T-cell (primary cell): ENCODE results near the gene PAFAH1B2. TPM values are rescaled to one million over a fixed set of nuclear protein-coding genes. Genes with fewer than 3 reads are reported as not detected.

Source experiments
- ATAC-seq, 4 experiments: fragments of 200-7000 bp in 3 of 4; fragments of 150-1000 bp in 1 of 4; cut with Tn5 transposase; replicated peaks in 1 of 4; 1 replicate in 3 of 4; 2 replicates in 1 of 4; pipeline ENCODE4 v1.10.0; 2021; ENCODE audit warnings: moderate library complexity in 3 of 4, mild to moderate bottlenecking in 2 of 4, moderate number of reproducible peaks in 1 of 4
- CTCF ChIA-PET, 2 donors: fragments of 300-600 bp; sonication (Branson Sonifier 250); formaldehyde crosslinking; loops; one replicate each; lab custom pipeline; 2022; ENCODE audit warnings: antibody characterized with exemption in 2 of 2; lab: Charles Lee
- POLR2A ChIA-PET, 2 donors: fragments of 300-600 bp; sonication (Branson Sonifier 250); formaldehyde crosslinking; loops; one replicate each; lab custom pipeline; 2022; ENCODE audit warnings: antibody characterized with exemption in 2 of 2; lab: Charles Lee
- DNase-seq, 35 experiments: peaks; one replicate each; pipeline versions ENCODE4 v3.0.0 to v3.0.0-alpha.2; 2013 to 2023
- H3K27ac ChIP-seq: one replicate; pipeline ENCODE4 v1.5.1; 2013; ENCODE audit warnings: low read length
- H3K27me3 ChIP-seq, 2 experiments: replicated peaks in 1 of 2; 1 replicate in 1 of 2; 2 replicates in 1 of 2; pipeline versions ENCODE4 v1.6.1 to v1.7.0; 2013; ENCODE audit warnings: low read length in 1 of 2, mixed read lengths in 1 of 2; ENCODE audit not compliant: control insufficient read depth in 2 of 2, insufficient read depth in 2 of 2; ENCODE audit errors: extremely low read depth in 1 of 2
- H3K36me3 ChIP-seq, 2 donors: 1 replicate in 1 of 2; 2 replicates in 1 of 2; pipeline versions ENCODE4 v1.6.1 to v1.7.0; 2013; ENCODE audit warnings: low read length in 1 of 2; ENCODE audit not compliant: control insufficient read depth in 2 of 2, insufficient read depth in 1 of 2; ENCODE audit errors: extremely low read depth in 1 of 2
- H3K4me1 ChIP-seq, 2 experiments: 1 replicate in 1 of 2; 2 replicates in 1 of 2; pipeline versions ENCODE4 v1.6.1 to v1.7.0; 2013; ENCODE audit warnings: low read length in 2 of 2, mixed read lengths in 1 of 2; ENCODE audit not compliant: insufficient read depth in 2 of 2, control insufficient read depth in 1 of 2; ENCODE audit errors: extremely low read depth in 1 of 2
- H3K4me3 ChIP-seq, 2 donors: 1 replicate in 1 of 2; 2 replicates in 1 of 2; pipeline versions ENCODE4 v1.5.1 to v1.7.0; 2013; ENCODE audit warnings: mild to moderate bottlenecking in 2 of 2, low read length in 1 of 2, moderate library complexity in 1 of 2; ENCODE audit not compliant: control insufficient read depth in 1 of 2; ENCODE audit errors: extremely low read depth in 1 of 2
- H3K9me3 ChIP-seq: 2 replicates; pipeline ENCODE4 v1.7.0; 2013
- H3K27ac Mint-ChIP-seq, 2 donors: one replicate each; pipeline ENCODE4 v1.8.0; 2020 to 2021; ENCODE audit warnings: mild to moderate bottlenecking in 2 of 2, mixed read lengths in 2 of 2
- H3K27me3 Mint-ChIP-seq, 2 donors: one replicate each; pipeline ENCODE4 v1.8.0; 2021 to 2022; ENCODE audit warnings: mixed read lengths in 2 of 2
- H3K36me3 Mint-ChIP-seq: one replicate; pipeline ENCODE4 v1.8.0; 2021; ENCODE audit warnings: mixed read lengths
- H3K4me1 Mint-ChIP-seq, 3 donors: one replicate each; pipeline ENCODE4 v1.8.0; 2020 to 2022; ENCODE audit warnings: mixed read lengths in 3 of 3, mild to moderate bottlenecking in 1 of 3
- H3K4me3 Mint-ChIP-seq, 3 donors: one replicate each; pipeline ENCODE4 v1.8.0; 2020 to 2022; ENCODE audit warnings: mild to moderate bottlenecking in 3 of 3, mixed read lengths in 3 of 3, moderate library complexity in 3 of 3
- H3K9me3 Mint-ChIP-seq, 3 donors: one replicate each; pipeline ENCODE4 v1.8.0; 2020 to 2022; ENCODE audit warnings: mixed read lengths in 3 of 3
- WGBS: methylation state at CpG from one replicate; pipeline ENCODE4 v1.1.5; 2013; ENCODE audit warnings: missing lambda C conversion rate; ENCODE audit not compliant: insufficient coverage; 5-methylcytosine and 5-hydroxymethylcytosine counted together
- total RNA-seq, 35 experiments: library from RNA in 6 of 35; stranded (reverse) in 6 of 35; fragments of 120-200 nt in 1 of 35; gene quantifications; one replicate each; pipeline versions ENCODE4 v1.2.1 to v1.2.4 and lab custom pipeline; 2013 to 2026

Gene PAFAH1B2
- total RNA-seq, 5 donors from 2014 or later (not counting 1 experiment from before 2014, with no cell fraction given), result 44.1 to 55.9 (median 55.6) TPM

DNA sequence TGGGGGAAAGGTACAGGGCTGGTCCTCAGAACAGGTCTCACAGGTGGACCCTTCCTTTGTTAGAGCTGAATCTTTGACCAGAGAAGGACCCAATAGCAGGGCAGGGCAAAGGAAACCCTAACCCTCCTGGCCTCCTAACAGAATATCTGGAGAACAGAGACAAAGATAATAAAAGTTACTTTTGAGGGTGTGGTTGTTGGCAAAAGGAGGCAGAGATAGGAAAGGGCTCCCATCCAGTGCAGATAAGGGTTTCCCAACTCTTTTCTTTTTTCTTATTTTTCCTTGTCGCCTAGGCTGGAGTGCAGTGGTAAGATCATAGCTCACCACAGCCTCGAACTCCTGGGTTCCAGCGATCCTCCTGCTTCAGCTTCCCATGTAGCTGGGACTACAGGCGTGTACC is 75.9 kb downstream of the PAFAH1B2 start:
- H3K36me3 Mint-ChIP-seq, result peaks cover 58% of the 10 kb centered on the region
- H3K27ac Mint-ChIP-seq, result peak overlapping the region in 1 of 2 donors; percentile 16
- H3K4me3 Mint-ChIP-seq, result no peak overlapping the region
- Histone ChIP-seq H3K27ac (no peak overlapping the region), H3K36me3 (peaks cover 40 to 92% of the 10 kb centered on the region in 2 donors), H3K9me3 (no peaks in the 10 kb centered on the region), H3K4me3 (no peak overlapping the region), H3K27me3 (no peaks in the 10 kb centered on the region), H3K4me1 (peaks cover 0 to 3% of the 10 kb centered on the region in 2 experiments)
- no peaks in the 10 kb centered on the region for H3K27me3 Mint-ChIP-seq
- WGBS, result 89% methylated on average over 3 of the region's 4 CpGs
- ATAC-seq (no peak), DNase-seq (no peak)
- ChIA-PET POLR2A (interaction anchor here in 1 of 2 donors (1.0 to 1.3 kb wide), 2 partner anchors 11 to 41 kb away, joined by 3 read pairs; no protein-coding TSS in a partner anchor), CTCF (interaction anchor here (0.6 to 1.0 kb wide), 2 partner anchors 9 to 202 kb away, joined by 3 to 7 read pairs; no protein-coding TSS in a partner anchor)
- no peaks in the 10 kb centered on the region for H3K9me3 Mint-ChIP-seq
- peaks cover 2 to 11% (median 3%) of the 10 kb centered on the region in 3 donors for H3K4me1 Mint-ChIP-seq

DNA sequence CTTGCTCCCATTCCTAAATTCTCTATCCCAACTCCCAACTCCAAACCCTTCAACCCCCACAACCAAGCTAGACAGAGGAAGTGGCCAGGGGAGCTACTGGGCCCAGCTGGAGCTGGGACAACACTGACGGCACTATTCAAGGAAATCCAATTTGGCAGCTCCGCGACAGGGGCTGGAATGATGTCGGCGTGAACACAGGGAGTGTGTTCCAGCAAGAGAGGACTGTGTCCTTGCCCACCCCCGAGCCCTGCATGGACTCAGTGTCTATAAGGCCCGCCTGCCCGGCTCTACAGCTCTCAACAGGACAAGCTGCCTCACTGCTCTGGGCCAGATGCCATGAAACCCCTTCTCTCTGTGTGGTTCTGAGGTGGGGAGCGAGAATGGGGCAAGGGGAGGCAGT is 76.5 kb downstream of the PAFAH1B2 start:
- H3K4me3 ChIP-seq, result no peak overlapping the region
- 97% methylated on average over 9 of the region's 9 CpGs for WGBS
- no peak overlapping the region for H3K27ac ChIP-seq
- DNase-seq (no peak), ATAC-seq (no peak)
- H3K27me3 Mint-ChIP-seq, result no peaks in the 10 kb centered on the region
- no peaks in the 10 kb centered on the region for H3K27me3 ChIP-seq
- H3K4me3 Mint-ChIP-seq, result no peak overlapping the region
- H3K9me3 Mint-ChIP-seq, result no peaks in the 10 kb centered on the region
- H3K9me3 ChIP-seq, result no peaks in the 10 kb centered on the region
- H3K4me1 ChIP-seq, result peaks cover 0 to 3% of the 10 kb centered on the region in 2 experiments
- H3K4me1 Mint-ChIP-seq, result peaks cover 3 to 11% (median 4%) of the 10 kb centered on the region in 3 donors
- ChIA-PET CTCF (no interaction called here), POLR2A (interaction anchor here in 1 of 2 donors (1.0 to 1.3 kb wide), 2 partner anchors 11 to 41 kb away, joined by 3 read pairs; no protein-coding TSS in a partner anchor)
- H3K27ac Mint-ChIP-seq, result no peak overlapping the region
- peaks cover 62% of the 10 kb centered on the region for H3K36me3 Mint-ChIP-seq
- H3K36me3 ChIP-seq, result peaks cover 40 to 97% of the 10 kb centered on the region in 2 donors

DNA sequence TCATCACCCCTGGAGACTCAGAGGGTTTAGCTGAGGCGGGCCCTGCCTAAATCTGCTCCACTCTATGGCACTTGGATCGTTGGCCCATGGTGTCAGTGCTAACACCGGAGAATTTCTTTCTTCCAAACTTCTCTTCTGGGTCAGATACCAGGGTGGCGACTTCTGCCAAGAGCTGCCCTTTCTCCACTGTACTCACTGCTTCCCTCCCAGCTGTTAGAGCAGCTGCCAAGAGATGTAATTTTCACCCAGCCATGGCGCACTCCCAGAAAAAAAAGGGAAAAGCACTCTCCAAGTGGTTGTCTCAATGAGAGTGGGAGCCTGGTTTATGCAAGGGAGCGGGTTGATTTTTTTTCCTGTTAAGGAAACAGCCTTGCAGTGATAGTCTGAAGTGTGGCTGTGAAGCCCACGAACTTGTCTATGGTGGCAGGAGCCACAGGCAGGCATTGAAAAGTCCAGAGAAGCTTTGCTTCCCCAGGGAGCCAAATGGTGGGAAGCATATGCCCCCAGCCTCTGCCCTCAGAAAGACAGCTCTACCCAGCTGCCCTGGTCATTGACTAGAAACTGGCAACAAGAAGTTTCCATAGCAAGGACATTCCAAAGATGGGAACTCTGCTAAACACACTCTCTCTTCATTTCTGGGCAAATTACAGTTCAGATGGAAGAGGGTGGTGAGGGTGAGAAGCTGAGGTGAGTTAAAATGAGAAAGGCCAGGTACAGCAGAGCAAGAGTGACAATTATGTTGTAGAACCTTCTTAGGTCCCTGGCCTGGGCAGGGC is 77.1 kb downstream of the PAFAH1B2 start:
- Mint-ChIP-seq H3K9me3 (no peaks in the 10 kb centered on the region), H3K27me3 (no peaks in the 10 kb centered on the region), H3K27ac (no peak overlapping the region), H3K36me3 (peaks cover 62% of the 10 kb centered on the region), H3K4me3 (no peak overlapping the region), H3K4me1 (peaks cover 3 to 12% (median 4%) of the 10 kb centered on the region in 3 donors)
- no peak for ATAC-seq
- POLR2A ChIA-PET, result interaction anchor here in 1 of 2 donors (1.3 kb wide), 1 partner anchor 10 kb away, joined by 3 read pairs; no protein-coding TSS in a partner anchor
- Histone ChIP-seq H3K4me3 (no peak overlapping the region), H3K27me3 (no peaks in the 10 kb centered on the region), H3K9me3 (no peaks in the 10 kb centered on the region), H3K4me1 (peaks cover 0 to 4% of the 10 kb centered on the region in 2 experiments), H3K36me3 (peaks cover 40 to 96% of the 10 kb centered on the region in 2 donors), H3K27ac (no peak overlapping the region)
- CTCF ChIA-PET, result no interaction called here
- 96% methylated on average over 5 of the region's 7 CpGs for WGBS
- no peak for DNase-seq

DNA sequence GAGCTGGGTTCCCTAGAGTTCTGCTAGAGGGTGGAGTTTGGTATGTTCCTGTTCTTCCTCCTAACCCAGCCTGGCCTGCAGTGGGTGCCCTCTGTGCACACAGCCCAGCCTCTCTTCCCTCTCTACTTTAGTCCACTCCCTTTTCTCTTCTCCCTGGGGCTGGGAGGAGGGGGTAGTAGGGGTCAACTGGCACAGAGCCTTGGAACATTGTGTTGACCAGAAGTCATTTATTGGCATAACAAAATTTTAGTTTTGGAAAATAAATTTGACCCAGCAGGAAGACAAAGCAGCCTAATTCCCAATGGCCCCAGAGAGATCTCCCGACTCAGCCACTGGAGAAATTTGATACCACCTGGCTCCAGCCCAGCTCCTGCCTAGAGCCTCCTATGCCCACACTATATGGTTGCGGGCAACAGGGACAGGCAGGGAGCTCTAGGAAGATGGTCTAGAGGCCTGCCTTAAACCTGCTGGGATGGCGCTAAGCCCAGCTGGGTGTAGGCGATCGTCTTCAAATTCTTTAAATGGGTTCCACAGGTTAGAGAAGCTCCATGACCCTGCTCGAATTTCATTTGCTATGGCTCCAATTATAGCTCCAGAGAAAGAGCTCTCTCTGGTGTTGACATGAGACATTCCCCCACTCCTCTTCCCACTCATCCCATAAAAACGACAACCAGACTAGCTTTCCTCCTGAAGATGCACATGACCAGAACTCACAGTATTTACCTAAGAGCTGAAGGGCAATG is 77.9 kb downstream of the PAFAH1B2 start:
- H3K27me3 Mint-ChIP-seq, result no peaks in the 10 kb centered on the region
- no peaks in the 10 kb centered on the region for H3K9me3 Mint-ChIP-seq
- no peaks in the 10 kb centered on the region for H3K27me3 ChIP-seq
- CTCF ChIA-PET, result no interaction called here
- DNase-seq (no peak), ATAC-seq (no peak)
- H3K27ac ChIP-seq, result no peak overlapping the region
- H3K4me1 ChIP-seq, result peaks cover 0 to 12% of the 10 kb centered on the region in 2 experiments
- no peak overlapping the region for H3K4me3 ChIP-seq
- H3K36me3 ChIP-seq, result peaks cover 36 to 96% of the 10 kb centered on the region in 2 donors
- no peaks in the 10 kb centered on the region for H3K9me3 ChIP-seq
- H3K36me3 Mint-ChIP-seq, result peaks cover 64% of the 10 kb centered on the region
- peak overlapping the region in 1 of 2 donors; percentile 48 for H3K27ac Mint-ChIP-seq
- POLR2A ChIA-PET, result interaction anchor here in 1 of 2 donors (0.5 to 1.0 kb wide), 3 partner anchors 62 to 448 kb away, joined by 3 to 7 read pairs (median 3); no protein-coding TSS in a partner anchor
- WGBS, result 98% methylated on average over 6 of the region's 7 CpGs
- peaks cover 11 to 20% (median 12%) of the 10 kb centered on the region in 3 donors for H3K4me1 Mint-ChIP-seq
- no peak overlapping the region for H3K4me3 Mint-ChIP-seq

DNA sequence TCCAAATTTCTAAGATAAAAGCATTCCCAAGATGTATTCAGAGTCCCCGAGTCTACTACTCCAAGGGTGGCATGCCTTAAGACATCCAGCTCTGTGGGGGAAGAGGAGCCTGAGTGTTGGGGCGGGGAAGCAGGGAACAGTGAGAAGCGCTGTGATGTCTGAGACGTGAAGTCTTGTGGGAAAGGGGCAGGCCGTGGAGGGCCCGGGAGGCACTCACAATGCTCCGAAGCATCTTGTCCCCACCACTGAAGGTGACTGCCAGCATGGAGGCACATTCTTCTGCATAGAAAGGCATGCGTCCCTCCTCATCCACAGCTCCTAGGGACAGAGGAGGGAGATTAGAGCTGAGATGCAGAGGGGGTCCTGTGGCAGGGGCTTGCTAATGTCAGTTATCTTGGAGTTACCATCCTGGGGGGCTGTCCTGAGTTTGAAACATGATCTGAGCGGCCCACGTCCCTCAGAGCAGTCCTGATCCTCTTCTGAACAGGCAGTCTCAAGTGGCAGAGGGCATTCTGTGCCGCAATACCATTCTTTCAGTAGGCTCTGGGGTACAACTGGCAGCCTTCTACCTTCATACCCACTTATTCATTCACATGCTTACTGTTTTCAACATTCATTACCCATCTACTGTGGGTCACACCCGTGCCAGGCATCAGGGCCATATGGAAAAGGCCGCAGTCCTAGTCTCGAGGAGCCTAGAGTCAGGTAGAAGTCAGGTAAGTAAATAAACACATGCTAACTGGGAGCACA is 79.1 kb downstream of the PAFAH1B2 start:
- ChIA-PET CTCF (no interaction called here), POLR2A (interaction anchor here in 1 of 2 donors (1.0 kb wide), 1 partner anchor 450 kb away, joined by 3 read pairs; no protein-coding TSS in a partner anchor)
- H3K9me3 Mint-ChIP-seq, result no peaks in the 10 kb centered on the region
- H3K27me3 Mint-ChIP-seq, result no peaks in the 10 kb centered on the region
- no peak for ATAC-seq
- Histone ChIP-seq H3K27ac (no peak overlapping the region), H3K4me3 (no peak overlapping the region), H3K9me3 (no peaks in the 10 kb centered on the region), H3K4me1 (peaks cover 0 to 22% of the 10 kb centered on the region in 2 experiments), H3K36me3 (peaks cover 40 to 96% of the 10 kb centered on the region in 2 donors), H3K27me3 (no peaks in the 10 kb centered on the region)
- no peak overlapping the region for H3K4me3 Mint-ChIP-seq
- 95% methylated on average over 4 of the region's 14 CpGs for WGBS
- no peak overlapping the region for H3K27ac Mint-ChIP-seq
- H3K36me3 Mint-ChIP-seq, result peaks cover 64% of the 10 kb centered on the region
- H3K4me1 Mint-ChIP-seq, result peaks cover 15 to 25% (median 20%) of the 10 kb centered on the region in 3 donors
- no peak for DNase-seq
